RPMI8226 (cell line): ENCODE measurements around the gene VPS51.
"Not testable (repeated sequence)": the region's sequence is repeated elsewhere in the genome, so short reads cannot be mapped to it uniquely, and the experiment has no call there.

Experiments
- DNase-seq: peaks from one replicate; pipeline ENCODE4 v3.0.0-alpha.2; 2015

The VPS51 gene

DNA sequence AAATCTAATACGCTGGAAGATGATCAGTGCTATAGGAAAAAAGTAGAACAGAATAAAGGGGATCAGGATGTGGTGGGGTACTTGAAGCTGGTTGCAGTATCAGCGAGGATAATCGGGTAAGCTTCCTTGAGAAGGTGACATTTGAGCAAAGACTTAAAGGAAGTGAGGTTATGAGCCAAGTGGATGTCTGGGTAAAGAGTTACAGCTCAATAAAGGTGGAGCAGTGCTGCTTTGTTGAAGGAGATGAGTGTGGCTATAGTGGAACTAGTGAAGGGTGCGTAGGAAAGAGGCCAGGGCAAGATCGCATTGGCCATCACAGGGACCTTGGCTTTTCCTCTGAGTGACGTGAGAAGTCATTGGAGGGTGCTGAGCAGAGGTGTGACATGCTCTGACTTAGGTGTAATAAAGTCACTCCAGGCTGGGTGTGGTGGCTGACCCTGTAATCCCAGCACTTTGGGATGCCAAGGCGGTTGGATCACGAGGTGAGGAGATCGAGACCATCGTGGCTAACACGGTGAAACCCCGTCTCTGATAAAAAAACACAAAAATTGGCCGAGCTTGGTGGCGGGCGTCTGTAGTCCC, 40.6 kb downstream of the VPS51 start:
- no peak for DNase-seq

DNA sequence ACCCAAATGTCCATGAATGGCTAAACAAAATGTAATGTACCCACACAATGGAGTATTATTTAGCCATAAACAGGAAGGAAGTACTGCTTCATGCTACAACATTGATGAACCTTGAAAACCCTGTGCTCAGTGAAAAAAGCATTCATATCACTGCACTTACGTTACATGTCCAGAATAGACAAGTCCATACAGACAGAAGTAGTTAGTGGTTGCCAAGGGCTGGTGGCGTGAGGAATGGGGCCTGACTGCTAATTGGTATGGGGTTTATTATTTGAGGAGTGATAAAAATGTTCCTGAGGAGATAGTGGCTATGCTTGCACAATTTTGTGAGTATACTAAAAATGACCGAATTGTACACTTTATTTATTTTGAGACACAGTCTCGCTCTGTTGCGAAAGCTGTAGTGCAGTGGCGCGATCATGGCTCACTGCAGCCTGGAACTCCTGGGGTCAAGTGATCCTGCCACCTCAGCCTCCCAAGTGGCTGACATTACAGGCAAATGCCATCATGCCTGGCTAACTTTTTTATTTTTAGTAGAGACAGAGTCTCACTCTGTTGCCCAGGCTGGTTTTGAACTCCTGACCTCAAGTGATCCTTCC, 46.0 kb downstream of the VPS51 start:
- no peak for DNase-seq

DNA sequence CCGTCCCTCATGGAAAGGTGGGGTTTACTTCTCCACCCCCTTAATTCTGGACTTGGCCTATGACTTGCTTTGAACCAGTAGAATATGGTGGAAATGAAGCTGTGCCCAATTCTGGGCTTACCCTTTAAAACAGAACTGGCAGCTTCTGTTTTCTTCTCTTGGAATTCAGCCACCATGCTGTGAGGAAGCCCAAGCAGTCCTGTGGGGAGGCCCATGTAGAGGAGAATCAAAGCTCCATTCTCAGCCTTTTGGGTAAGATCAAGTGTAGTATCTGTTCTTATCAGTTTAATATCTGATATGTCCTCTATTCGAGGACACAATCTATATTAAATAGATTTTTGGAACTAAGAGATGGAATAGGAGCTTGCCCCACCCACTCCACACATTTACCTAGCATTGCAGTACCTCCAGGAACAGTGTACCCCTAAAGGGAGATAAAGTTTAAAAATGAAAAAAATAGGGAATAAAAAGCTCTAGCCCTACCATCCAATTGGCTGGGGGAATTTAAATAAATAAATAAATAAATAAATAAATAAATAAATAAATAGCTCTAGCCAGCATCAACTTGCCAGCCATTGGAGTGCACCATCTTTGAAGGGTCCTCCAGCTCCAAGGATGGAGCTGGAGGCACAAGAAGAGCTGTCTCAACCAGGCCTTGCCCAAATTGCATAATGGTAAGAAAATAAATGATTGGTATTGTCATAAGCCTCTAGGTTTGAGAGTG, 51.5 kb downstream of the VPS51 start:
- no peak for DNase-seq

DNA sequence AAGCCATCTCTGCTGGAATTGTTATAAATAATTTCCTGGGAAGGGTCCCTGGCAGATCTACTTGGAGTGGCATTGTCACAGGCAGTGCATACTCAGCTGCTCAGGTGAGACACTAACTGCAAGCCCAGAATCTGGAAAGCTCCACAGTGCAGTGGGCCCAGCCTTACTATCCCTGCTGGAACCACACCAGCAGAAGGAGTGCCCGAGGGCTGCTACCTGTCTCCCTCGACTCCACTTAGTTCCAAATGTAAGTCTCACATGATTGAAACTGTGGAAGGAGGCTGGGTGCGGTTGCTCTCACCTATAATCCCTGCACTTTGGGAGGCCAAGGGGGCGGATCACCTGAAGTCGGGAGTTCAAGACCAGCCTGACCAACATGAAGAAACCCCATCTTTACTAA, 52.6 kb downstream of the VPS51 start:
- DNase-seq = no peak

DNA sequence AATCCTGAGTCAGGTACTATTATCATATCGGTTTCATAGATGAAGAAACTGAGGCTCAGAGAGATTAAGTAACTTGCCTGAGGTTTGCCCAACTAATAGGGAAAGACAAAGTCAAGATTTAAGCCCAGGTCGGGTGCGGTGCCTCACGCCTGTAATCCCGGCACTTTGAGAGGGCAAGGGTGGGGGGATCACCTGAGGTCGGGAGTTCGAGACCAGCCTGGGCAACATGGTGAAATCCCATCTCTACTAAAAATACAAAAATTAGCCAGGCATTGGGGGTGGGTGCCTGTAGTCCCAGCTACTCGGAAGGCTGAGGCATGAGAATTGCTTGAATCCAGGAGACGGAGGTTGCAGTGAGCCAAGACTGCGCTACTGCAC, 54.1 kb downstream of the VPS51 start:
- not testable (repeated sequence) for DNase-seq

DNA sequence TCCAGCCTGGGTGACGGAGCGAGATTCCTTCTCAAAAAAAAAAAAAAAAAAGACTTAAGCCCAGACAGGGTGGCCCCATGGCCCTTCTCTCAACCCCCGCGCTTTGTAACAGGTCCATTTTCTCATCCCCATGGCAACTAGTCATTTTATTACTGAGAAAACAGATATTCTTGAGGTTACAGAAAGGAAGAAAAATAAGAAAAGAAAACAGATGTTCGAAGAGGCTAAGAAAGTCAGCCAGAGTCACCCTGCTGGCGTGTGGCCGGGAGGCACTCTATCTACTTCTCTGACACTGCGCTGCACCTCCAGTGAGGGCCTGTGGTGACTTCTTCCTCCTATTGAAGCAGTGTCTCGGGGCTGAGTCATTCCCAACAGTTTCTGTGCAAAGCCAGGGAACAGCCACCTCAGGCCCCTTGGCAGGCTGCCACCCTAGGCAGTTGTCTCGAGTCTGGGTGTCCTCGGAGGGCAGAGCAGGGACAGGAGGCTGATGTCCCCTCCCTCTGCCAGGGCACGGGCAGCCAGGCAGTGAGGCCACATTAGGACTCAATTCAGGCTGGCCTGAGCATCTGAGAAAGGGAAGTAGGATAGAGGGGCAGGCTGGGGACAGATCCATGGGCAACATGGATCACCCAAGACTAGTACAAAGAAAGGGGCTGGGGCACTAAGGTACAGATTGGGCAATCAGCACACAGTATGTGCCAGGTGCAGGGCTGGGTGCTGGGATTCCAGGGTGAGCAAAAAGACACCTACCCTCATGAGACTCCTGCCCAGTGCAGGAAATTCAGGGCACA, 54.7 kb downstream of the VPS51 start:
- peak; percentile 88 for DNase-seq

DNA sequence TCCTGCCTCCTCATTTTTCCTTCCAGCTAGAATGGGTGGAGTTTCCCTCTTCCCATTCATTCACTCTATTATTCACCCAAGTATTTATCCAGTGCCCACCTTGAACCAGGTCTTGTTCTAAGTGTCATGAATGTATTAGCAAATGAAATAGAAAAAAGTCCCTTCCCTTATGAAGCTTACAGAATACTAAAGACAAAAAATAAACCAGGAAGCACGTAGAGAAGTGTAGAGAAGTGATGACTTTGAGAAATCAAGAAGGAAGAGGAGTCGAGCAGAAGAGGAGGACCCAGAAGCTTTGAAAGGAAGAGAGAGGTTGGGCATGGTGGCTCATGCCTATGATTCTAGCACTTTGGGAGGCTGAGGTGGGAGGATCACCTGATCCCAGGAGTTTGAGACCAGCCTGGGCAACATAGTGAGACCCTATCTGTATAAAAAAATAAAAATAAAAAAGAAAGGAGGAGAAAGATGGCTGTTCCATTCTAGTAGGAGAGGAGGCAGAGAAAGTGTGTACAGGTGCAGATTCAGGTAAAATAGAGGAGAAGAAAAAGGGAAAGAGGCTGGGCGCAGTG, 55.4 kb downstream of the VPS51 start:
- DNase-seq = no peak

DNA sequence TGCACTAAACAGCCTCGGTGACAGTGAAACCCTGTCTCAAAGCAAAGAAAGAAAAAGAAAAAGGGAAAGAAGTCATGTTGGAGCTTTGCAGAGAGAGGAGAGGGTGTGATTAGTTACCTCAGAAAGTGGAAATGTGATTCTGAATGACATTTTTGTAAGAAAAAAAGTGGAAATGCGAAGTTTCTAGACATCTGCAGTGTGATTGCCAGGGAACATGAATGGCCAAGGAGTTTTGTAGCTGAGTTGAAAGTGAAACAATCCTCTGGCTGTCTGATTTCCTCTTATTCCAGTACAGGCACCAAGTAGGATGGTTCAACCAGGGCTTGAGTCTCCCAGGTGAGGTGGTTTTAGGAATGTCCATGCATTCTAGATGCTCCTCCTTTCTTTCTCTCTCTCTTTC, 56.1 kb downstream of the VPS51 start:
- DNase-seq = peak; percentile 45

DNA sequence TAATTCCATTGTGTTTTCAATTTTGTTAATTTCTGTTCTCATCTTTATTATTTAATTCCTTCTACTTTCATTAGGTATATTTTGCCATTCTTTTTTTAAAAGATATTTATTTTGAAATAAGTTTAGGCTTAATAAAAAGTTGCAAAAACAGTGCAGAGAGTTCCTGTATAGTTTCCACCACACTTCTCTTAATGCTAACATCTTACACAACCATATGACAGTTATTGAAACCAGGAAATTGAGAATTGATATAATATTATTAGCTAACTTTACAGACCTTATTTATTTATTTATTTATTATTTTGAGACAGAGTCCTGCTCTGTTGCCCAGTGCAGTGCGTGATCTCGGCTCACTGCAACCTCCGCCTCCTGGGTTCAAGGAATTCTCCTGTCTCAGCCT, 60.2 kb downstream of the VPS51 start:
- DNase-seq = no peak

DNA sequence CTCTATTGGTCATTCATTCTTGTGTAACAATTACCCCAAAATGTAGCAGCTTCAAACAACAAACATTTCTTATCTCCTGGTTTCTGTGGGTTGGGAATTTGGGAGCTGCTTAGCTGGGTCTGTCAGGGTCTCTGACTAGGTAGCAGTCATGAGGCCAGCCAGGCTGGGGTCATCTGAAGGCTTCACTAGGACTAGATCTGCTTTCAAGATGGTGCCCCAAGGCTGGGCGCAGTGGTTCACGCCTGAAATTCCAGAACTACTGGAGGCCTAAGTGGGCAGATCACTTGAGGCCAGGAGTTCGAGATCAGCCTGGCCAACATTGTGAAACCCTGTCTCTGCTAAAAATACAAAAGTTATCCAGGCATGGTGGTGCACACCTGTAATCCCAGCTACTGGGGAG, 60.9 kb downstream of the VPS51 start:
- no peak for DNase-seq

DNA sequence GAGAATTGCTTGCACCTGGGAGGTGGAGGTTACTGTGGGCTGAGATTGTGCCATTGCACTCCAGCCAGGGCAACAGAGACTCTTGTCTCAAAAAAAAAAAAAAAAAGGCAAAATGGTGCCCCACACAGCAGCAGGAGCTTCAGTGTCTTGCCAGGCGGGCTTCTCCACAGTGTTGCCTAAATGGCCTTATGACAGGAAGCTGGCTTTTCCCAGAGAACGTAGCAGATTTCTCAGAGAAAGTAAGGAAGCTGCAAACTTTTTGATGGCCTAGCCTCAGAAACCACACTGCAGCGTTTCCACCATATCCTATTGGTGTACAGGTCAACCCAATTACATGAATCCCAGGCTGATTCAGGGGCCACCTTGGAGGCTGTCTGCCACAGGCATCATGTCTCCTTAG, 61.3 kb downstream of the VPS51 start:
- DNase-seq = no peak

DNA sequence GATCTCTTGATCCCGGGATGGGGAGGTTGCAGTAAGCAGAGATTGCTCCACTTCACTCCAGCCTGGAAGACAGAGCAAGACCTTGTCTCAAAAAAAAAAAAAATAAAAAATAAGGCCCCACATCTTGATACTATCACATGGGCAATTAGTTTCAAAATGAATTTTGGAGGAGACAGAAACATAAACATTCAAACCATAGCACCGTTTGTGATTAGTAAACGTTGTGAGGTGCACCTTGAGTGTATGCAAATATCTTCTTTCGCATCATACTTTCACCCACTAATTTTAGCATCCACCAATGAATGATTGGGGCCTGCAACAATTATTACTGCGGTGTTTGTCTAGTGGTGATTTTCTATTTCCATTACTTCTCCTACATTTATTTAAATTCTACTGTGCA, 63.0 kb downstream of the VPS51 start:
- DNase-seq = no peak

DNA sequence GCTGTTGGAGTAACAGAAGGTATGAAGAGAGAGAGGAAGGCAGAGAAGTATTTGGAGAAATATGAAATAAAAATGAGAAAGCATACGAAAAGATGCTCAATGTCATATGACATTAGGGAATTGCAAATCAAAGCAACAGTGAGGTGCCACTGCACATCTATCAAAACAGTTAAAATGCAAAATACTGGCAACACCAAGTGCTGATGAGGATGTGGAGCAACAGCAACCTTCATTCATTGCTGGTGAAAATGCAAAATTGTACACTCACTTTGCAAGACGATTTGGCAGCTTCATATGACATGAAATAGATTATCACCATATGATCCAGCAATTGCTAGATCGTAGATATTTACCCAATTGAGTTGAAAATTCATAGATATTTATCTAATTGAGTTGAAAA, 64.6 kb downstream of the VPS51 start:
- DNase-seq = no peak
